ENCODE results near the gene FAM107B. TPM values are rescaled to one million over a fixed set of nuclear protein-coding genes. Genes with fewer than 3 reads are reported as not detected.

FAM107B gene
- total RNA-seq, 4 donors from 2014 or later = 7.3 to 15.6 (median 13.3) TPM

DNA sequence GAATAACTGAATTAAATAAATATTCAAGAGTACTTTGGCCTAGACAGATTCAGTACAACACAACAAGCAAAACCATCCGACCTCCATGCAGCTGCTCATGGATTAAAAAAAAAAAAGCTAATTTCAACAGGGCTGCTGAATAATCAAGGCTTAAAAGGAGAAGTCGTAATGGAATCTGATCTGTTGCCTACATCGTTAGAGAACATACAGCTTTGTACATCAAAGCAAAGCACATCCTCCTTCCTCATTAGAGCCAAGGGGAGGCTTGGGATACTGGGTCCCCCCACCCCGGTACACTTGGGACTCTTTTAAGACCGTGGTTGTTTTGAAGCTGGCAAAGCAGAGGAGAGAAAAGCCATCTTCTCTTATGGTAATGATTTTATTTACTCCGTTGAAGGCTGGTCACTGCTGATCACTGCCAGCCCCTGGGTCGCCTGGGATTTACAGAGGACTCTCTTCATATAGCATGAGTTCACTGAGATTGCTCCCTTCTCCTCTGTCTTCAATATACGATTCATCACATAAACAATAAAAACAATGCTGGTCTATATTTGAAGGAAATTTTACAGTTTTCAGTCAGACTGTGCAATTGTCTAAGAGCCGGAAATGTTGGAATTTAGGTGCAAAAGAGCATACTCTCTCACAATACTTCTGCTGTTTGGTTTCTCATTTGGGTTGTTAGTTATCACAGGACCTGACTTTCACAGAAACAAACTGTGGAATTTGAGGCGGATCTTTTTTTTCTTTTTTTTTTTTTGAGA, 148.8 kb downstream of the FAM107B start:
- WGBS, 2 donors (ENCODE audit: low coverage in 1 of 2) = 59 to 60% methylated on average over 9 to 10 of the region's 10 CpGs
- Histone ChIP-seq H3K9me3 (no peaks in the 10 kb centered on the region), H3K27ac (no peak overlapping the region), H3K4me3 (no peak overlapping the region), H3K27me3 (no peaks in the 10 kb centered on the region), H3K36me3 (no peaks in the 10 kb centered on the region), H3K4me1 (no peaks in the 10 kb centered on the region)
- TF ChIP-seq POLR2A (IDR thresholded peaks at IDR 0.05) = no peak
- TF ChIP-seq POLR2AphosphoS5 (IDR thresholded peaks at IDR 0.05) = no peak
- TF ChIP-seq, protein P1, sequence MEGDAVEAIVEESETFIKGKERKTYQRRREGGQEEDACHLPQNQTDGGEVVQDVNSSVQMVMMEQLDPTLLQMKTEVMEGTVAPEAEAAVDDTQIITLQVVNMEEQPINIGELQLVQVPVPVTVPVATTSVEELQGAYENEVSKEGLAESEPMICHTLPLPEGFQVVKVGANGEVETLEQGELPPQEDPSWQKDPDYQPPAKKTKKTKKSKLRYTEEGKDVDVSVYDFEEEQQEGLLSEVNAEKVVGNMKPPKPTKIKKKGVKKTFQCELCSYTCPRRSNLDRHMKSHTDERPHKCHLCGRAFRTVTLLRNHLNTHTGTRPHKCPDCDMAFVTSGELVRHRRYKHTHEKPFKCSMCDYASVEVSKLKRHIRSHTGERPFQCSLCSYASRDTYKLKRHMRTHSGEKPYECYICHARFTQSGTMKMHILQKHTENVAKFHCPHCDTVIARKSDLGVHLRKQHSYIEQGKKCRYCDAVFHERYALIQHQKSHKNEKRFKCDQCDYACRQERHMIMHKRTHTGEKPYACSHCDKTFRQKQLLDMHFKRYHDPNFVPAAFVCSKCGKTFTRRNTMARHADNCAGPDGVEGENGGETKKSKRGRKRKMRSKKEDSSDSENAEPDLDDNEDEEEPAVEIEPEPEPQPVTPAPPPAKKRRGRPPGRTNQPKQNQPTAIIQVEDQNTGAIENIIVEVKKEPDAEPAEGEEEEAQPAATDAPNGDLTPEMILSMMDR (IDR thresholded peaks at IDR 0.05) = no peak
- TF ChIP-seq EP300 (IDR thresholded peaks at IDR 0.05) = no peak
- no peak for ATAC-seq

DNA sequence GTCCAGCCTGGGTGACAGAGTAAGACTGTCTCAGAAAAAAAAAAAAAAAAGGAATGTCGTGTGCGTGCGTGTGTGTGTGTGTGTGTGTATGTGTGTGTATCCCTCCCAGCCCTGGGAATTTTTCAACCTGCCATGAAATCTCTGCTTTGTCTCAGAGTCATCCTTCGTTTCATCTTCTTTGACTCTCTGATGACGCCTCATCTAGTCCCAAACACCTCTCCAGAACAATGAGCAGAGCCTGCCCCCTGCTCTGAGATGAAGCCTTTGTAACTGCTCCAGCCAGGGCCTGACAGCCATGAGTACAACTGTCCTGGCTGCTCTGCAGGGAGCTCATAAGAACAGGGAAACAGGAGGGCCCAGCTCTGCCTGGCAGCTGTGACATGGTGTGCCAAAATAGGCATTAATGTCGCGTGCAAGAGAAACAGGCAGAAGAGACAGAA, 149.5 kb downstream of the FAM107B start:
- Histone ChIP-seq H3K27me3 (no peaks in the 10 kb centered on the region), H3K9me3 (no peaks in the 10 kb centered on the region), H3K27ac (no peak overlapping the region), H3K4me3 (no peak overlapping the region), H3K4me1 (no peaks in the 10 kb centered on the region), H3K36me3 (no peaks in the 10 kb centered on the region)
- 54 to 66% methylated on average over 4 to 6 of the region's 7 CpGs for WGBS, 2 donors (ENCODE audit: low coverage in 1 of 2)
- TF ChIP-seq EP300 (IDR thresholded peaks at IDR 0.05) (no peak), POLR2AphosphoS5 (IDR thresholded peaks at IDR 0.05) (no peak), POLR2A (IDR thresholded peaks at IDR 0.05) (no peak)
- TF ChIP-seq, protein P1 (IDR thresholded peaks at IDR 0.05) = no peak
- ATAC-seq = no peak

DNA sequence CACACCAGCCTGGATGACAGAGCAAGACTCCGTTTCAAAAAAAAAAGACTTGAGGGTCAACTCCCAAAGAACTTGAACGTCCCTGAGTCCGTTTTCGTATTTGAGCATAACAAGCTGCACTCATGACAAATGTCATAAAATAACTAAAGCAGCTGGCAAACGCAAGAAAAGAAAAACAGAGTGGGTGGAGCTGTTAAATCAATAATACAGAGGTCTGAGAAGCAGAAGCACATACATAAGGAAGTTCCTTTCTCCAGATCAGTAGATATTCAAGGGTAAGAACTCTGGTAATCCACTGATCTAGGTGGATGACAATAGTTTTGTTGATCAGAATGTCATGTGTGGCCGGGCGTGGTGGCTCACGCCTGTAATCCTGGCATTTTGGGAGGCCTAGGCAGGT, 150.1 kb downstream of the FAM107B start:
- TF ChIP-seq POLR2A (IDR thresholded peaks at IDR 0.05) (no peak), POLR2AphosphoS5 (IDR thresholded peaks at IDR 0.05) (no peak), EP300 (IDR thresholded peaks at IDR 0.05) (no peak)
- TF ChIP-seq, protein P1 (IDR thresholded peaks at IDR 0.05) = no peak
- ATAC-seq = no peak
- WGBS, 2 donors (ENCODE audit: low coverage in 1 of 2) = 86 to 100% methylated on average over 1 to 8 of the region's 8 CpGs
- Histone ChIP-seq H3K27me3 (no peaks in the 10 kb centered on the region), H3K27ac (no peak overlapping the region), H3K4me3 (no peak overlapping the region), H3K9me3 (no peaks in the 10 kb centered on the region), H3K4me1 (no peaks in the 10 kb centered on the region), H3K36me3 (no peaks in the 10 kb centered on the region)

DNA sequence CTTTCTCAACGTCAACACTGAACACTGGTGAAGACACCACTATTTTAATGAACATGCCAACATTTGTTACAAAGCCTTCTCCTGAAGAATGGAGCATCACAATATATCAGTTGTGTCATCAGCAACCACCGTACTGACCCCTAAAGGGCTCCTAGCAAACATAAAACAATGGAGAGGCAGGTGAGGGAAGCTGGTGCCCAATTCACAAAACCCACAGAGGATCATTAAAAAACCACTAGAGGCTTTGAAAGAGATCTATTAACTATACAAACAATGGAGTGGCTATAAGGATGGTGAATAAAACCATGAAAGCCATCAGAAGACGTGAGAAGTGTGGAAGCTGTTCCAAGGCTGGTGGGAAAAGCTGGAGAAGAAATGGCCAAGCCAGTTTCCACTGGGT, 150.8 kb downstream of the FAM107B start:
- Histone ChIP-seq H3K4me3 (no peak overlapping the region), H3K27ac (no peak overlapping the region), H3K36me3 (no peaks in the 10 kb centered on the region), H3K9me3 (no peaks in the 10 kb centered on the region), H3K4me1 (no peaks in the 10 kb centered on the region), H3K27me3 (no peaks in the 10 kb centered on the region)
- no peak for ATAC-seq
- 88 to 92% methylated on average over 1 to 3 of the region's 3 CpGs for WGBS, 2 donors (ENCODE audit: low coverage in 1 of 2)
- TF ChIP-seq POLR2A (IDR thresholded peaks at IDR 0.05) (no peak), POLR2AphosphoS5 (IDR thresholded peaks at IDR 0.05) (no peak), EP300 (IDR thresholded peaks at IDR 0.05) (no peak)
- TF ChIP-seq, protein P1 (IDR thresholded peaks at IDR 0.05) = no peak

DNA sequence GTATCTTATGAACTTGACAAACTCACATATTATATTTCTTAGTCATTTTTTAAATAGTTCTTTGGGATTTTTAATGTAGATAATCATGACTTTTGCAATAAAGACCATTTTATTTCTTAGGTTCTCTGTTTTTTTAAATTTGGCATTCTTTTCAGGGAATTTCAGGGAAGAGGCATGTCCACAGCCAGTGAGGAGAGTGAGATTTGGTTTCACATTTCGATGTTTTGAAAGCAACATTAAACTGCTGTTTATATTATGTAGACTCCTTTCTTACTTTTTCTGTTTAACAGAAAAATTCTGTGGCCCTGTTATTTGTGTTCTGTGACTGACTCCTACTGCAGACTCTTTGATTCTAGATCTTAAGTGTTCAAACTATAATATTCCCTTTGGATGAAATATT, 153.7 kb downstream of the FAM107B start:
- 40 to 70% methylated on average over 1 of the region's 1 CpG for WGBS, 2 donors (ENCODE audit: low coverage in 1 of 2)
- no peak overlapping the region for H3K4me3 ChIP-seq
- no peak for ATAC-seq
- H3K36me3 ChIP-seq = no peaks in the 10 kb centered on the region
- TF ChIP-seq EP300 (IDR thresholded peaks at IDR 0.05) (no peak), POLR2A (IDR thresholded peaks at IDR 0.05) (no peak), POLR2AphosphoS5 (IDR thresholded peaks at IDR 0.05) (no peak)
- TF ChIP-seq, protein P1 (IDR thresholded peaks at IDR 0.05) = no peak
- peaks cover 0 to 7% (median 4%) of the 10 kb centered on the region in 3 donors for H3K4me1 ChIP-seq
- no peaks in the 10 kb centered on the region for H3K27me3 ChIP-seq
- H3K27ac ChIP-seq = no peak overlapping the region
- no peaks in the 10 kb centered on the region for H3K9me3 ChIP-seq

Data from gastroesophageal sphincter (tissue), 4 donors.